GM12874 (cell line): ENCODE results near the gene IL1RAPL1.

Experiments
- TF ChIP-seq, protein P1 (sequence below): IDR thresholded peaks from 2 replicates; pipeline ENCODE4 v1.5.1; 2011; ENCODE audit warnings: low read depth, mild to moderate bottlenecking, control low read depth, low read length, moderate library complexity; ENCODE audit not compliant: insufficient read depth

Gene IL1RAPL1

GRCh38 chrX:29787656-29788055 is 1200.4 kb downstream of the IL1RAPL1 start:
- TF ChIP-seq, protein P1, sequence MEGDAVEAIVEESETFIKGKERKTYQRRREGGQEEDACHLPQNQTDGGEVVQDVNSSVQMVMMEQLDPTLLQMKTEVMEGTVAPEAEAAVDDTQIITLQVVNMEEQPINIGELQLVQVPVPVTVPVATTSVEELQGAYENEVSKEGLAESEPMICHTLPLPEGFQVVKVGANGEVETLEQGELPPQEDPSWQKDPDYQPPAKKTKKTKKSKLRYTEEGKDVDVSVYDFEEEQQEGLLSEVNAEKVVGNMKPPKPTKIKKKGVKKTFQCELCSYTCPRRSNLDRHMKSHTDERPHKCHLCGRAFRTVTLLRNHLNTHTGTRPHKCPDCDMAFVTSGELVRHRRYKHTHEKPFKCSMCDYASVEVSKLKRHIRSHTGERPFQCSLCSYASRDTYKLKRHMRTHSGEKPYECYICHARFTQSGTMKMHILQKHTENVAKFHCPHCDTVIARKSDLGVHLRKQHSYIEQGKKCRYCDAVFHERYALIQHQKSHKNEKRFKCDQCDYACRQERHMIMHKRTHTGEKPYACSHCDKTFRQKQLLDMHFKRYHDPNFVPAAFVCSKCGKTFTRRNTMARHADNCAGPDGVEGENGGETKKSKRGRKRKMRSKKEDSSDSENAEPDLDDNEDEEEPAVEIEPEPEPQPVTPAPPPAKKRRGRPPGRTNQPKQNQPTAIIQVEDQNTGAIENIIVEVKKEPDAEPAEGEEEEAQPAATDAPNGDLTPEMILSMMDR = no peak

- TF ChIP-seq, protein P1 = no peak
Observed at GRCh38 chrX:29788991-29789699, 1201.9 kb downstream of the IL1RAPL1 start.

DNA sequence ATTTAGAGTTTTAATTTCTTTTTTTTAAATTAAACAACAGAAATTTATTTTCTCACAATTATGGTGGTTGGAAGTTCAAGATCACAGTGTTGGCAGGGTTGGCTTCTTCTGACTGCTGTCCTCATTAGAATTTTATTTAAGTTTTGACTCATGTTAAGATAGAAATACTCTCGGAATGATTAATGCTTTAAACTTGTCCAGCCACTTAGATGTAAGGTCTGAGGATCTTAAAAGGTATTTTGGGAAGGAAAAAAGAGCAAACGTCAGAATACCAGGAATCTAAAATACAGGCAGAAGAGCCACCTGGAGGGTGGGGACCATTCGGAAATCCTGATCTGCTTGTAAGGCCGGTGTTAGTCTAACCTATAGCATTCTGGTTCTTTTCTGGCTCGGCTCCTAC is 1205.1 kb downstream of the IL1RAPL1 start:
- TF ChIP-seq, protein P1 = no peak

DNA sequence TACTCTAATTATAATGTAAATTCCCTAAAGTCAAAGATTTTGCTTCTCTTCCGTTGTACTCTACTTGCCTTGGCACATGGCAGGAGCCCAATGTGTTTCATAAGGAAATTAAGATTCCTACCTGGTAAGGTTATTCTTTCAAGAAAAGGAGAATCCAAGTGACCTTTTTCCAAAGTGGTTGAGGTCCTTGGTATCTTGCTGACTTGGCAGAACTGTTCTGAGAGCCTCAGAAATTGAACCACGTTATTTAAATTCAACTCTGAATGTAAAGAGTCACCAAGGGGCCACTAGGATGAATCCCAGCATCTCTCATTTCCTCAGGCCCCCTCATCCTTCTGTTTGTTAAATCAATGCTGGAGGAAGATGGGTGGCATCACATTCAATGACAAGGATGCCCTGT is 1209.9 kb downstream of the IL1RAPL1 start:
- TF ChIP-seq, protein P1 = no peak

DNA sequence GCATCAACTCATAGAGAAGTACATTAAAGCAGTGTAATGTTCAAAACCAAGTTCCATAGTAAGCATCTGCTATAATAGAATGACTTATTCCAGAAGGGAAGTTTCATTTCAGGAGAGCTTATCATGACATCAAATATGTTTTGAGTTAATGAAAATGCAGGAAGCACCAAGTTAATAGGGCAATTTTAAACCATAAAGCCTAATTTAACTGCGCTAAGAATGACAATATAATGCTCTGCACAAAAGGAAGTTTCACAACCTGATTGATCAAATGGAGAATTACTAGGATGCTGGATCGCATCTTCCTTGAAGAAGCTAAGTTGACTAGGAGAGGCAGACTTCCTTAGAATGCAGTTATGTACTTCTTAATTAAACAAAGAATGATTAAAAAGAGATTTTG is 1211.2 kb downstream of the IL1RAPL1 start:
- TF ChIP-seq, protein P1 = no peak

DNA sequence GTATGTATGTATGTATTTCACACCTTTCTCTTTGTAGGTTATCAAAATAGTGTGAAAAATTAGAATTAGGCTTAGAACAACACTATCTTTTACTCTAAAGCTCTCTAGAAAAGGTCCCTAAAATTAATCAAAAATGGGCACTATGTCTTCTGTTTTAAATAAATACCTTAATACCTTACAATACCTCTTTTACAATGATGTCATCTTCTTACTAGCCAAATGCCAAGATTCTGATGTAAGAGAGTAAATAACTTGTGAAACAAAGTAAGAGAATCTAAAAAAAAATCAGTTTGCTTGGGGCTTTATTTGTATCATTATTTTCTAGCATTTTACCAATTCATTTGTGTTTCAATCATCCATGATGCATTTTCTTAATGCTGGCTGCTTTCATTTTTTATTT is 1225.9 kb downstream of the IL1RAPL1 start:
- TF ChIP-seq, protein P1 = no peak

DNA sequence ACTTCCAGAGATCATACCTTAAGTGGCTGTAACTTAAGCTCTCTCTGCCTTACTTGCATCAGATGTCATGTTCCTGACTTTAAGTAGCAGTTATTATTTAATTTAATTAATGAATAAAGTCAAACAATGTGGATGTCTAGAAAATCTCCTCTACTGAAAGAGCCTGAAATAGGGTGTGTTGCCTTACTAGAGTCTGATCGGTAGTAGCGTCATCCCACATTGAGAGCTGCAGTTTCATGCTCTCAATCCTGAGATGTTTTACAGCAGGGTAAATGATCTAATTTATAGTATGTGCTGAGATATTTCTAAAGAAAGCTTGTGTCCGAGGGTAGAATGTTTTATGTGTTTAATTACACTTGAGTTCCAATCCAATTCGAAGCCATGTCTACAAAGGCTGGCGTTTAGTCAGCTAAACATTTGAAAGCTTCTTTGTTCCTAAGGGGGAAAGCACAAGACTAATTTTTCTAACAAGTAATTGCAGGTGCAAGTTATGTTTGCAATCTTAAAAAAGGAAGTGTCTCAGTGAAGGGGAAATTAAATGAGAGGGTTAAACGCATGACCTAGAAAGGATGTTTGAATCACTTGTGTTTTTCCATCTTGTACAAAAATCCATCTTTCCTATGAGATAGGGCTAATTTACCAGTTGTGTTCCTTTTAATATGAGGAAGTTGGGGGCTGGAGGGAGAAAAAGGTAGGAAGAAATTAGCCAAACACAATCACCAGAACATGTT is 1237.1 kb downstream of the IL1RAPL1 start:
- TF ChIP-seq, protein P1 = no peak
